ENCODE measurements around the gene FGFBP1. TPM values are rescaled to one million over a fixed set of nuclear protein-coding genes. Genes with fewer than 3 reads are reported as not detected.
A peak's percentile ranks its signal among the peaks of the same experiment; 100 is the strongest.

Gene FGFBP1
- total RNA-seq, 1 donor from 2014 or later = not detected

DNA sequence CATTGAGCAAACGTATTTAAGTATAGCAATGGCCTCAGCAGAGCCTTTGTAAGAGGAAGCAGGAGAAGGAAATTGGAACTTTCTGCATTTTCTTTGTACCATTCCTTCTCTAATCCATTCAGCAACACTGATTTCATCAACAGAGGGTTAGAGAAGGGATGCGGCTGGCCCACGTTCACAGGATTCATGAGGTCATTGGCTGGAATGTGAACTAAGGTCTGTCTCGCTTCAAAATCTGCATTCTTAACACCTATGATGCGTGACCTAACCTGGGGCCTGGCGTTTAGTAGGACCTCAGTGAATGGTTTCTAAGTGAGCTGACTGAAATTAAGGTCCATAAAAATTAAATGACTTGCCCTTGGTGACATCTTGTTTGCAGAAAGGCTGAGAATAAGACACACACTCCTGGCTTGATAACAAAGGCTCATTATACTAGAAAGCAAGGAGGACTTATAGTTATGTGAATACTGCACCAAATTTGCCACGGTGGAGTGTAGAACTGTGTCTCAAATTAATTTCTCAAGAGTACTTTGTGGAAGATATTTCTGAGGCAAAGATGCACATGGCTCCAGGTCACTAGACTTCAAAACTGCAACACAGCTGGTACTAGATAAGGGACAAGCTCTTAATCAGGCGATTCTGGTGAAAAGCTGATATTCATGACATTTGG, 25.4 kb downstream of the FGFBP1 start:
- no peak for DNase-seq (ENCODE audit: low spot score)

DNA sequence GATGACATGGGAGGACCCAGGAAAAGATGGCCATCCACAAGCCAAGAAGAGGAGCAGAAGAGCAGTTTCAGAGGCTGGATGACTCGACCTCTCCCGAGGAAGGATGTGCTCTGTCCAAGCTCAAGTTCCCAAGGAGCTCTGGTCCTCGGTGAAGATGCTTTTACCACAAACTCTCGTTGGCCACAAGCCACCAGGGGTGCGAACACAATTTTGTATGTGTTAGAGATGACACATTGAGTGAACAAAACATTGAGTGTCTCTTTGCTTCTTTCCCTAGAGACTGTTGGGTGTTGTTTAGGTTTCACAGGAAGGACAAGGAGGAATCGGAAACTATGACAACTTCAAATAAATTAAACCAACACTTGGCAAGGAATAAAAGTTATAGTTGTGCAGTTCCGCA, 26.3 kb downstream of the FGFBP1 start:
- DNase-seq (ENCODE audit: low spot score) = no peak

DNA sequence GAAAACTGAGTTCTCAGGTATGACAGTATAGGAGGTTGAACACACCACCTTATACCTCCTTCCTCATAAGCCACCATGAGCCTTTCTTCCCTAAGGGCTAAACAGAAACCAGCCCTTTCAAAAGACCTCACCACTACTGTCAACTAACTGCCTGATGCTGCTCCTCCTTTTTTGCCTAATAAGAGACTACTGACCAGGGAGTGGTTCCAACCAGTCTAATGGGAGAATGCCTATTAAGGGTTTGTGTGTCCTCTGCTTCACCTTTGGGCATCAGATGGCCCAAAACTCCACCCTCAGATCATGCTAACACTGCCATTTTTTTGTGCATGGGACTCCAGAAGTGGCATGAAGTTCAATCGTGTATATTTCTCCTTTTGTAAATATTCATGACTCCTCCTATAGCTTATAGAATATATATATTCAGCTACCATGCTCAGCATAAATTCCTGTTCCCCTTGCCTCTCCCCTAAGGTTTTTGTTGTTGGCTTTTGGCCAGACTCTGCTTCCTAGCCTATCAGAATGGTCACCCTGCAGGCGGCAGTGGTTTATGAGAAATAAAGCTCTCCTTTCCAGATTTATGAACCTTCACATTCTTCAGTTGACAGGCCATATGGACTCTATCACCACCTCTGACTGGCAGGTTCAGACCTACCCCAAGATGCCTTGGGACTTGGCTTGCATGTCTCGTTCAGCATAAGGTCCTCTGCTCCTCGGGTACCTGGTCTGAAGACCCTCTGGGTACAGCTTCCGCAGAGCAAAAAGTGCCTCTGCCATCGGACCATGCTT, 28.2 kb downstream of the FGFBP1 start:
- DNase-seq (ENCODE audit: low spot score) = no peak

- DNase-seq (ENCODE audit: low spot score) = no peak
These were observed 31.1 kb downstream of the FGFBP1 start for GRCh38 chr4:15907430-15907829.

- peak; percentile 68 for DNase-seq (ENCODE audit: low spot score)
These were observed 32.5 kb downstream of the FGFBP1 start for GRCh38 chr4:15906020-15906443.

GRCh38 chr4:15902746-15903145, 35.8 kb downstream of the FGFBP1 start:
- no peak for DNase-seq (ENCODE audit: low spot score)

DNA sequence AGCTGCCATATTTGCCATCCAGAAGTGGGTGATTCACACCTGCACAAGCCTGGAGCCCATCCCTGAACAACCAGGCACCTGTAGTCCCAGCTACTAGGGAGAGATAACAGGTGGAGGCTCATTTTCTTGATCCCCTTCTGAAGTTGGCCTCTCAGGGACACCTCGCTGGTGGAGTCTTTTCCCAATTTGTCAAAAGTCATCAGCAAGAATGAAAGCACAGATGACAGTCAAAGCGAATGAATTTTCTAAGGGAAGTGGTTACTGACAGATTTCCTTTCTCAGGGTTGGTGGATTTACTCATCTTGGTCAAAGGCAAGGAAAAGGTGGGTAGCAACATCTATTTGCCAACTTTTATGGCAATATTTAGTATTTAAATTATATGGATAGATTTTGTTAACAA, 36.5 kb downstream of the FGFBP1 start:
- no peak for DNase-seq (ENCODE audit: low spot score)

DNA sequence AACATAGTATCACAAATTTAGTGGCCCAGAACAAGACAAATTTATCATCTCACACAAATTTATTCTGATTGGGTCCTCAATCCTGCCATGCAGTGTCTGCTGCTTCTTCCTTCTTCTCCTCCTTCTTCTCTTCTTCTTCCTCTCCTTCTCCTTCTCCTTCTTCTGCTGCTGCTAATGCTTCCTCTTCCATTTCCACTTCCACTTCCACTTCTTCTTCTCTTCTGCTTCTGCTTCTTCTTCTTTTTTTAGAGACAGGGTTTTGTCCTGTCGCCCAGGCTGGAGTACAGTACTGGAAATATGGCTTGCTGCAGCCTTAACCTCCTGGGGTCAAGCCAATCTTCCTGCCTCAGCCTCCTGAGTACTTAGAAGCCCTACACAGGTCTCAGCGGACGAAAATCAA, 37.5 kb downstream of the FGFBP1 start:
- no peak for DNase-seq (ENCODE audit: low spot score)

DNA sequence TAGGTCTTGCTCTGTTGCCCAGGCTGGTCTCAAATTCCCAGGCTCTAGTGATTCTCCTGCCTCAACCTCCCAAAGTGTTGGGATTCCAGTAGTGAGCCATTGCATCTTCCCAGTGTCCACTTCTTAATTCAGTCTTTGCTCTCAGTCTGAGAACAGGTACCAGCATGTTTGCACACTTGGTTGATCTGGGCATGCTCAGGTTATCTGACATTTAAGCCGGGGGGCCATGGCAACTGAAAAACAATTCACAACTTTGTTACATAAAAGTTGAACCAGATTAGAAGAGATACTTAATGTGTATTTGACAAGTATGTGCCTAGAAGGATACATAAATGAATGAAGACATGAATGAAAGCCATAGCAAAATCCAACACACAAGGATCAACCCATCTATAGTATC, 39.0 kb downstream of the FGFBP1 start:
- no peak for DNase-seq (ENCODE audit: low spot score)

GRCh38 chr4:15898902-15899301, 39.6 kb downstream of the FGFBP1 start:
- no peak for DNase-seq (ENCODE audit: low spot score)

GRCh38 chr4:15897577-15897976, 41.0 kb downstream of the FGFBP1 start:
- DNase-seq (ENCODE audit: low spot score) = no peak

DNA sequence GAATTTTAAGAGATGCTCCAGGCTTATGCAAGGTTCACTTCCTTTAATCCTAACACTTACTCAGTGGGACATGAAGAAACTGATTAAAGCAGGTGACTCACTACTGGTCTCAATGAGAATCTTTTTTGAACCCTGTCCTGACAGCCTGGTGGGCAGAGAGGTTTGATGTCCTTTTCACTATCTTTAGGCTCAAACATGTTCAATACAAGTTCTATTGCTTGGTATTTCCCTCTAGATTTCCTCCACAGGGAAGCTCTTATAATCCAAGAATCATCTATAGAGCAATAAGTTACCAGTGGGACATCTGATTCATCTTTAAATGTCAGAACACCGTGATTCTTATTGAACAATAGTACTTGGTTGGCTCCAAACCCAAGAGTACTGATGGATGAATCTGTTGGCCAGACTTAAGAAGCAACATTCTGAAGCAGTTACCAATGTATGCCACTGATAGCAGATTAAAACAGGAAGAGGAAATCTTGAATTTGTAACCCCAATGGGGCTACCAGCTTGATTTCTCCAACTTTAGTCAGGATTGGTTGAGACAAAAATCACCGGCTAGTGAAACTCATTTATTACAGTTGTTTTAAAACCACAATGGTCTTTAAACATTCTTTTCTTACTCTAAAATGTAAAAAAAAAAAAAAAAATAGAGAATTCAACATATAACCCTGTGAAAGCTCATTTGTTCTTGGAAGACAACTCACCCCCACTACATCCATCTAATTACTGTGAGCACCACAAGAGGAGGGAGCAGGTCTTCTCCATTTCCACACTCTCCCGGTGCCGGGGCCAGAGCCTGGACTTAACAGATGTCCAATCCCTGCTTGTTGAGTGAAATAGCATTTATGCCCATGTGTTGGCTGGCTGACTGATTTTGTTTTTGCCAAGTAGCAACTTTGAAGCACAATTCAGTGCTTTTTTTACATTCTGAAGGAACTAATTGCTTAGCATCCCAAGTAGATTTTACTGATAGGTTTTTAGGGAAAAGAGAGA, 43.3 kb downstream of the FGFBP1 start:
- no peak for DNase-seq (ENCODE audit: low spot score)

DNA sequence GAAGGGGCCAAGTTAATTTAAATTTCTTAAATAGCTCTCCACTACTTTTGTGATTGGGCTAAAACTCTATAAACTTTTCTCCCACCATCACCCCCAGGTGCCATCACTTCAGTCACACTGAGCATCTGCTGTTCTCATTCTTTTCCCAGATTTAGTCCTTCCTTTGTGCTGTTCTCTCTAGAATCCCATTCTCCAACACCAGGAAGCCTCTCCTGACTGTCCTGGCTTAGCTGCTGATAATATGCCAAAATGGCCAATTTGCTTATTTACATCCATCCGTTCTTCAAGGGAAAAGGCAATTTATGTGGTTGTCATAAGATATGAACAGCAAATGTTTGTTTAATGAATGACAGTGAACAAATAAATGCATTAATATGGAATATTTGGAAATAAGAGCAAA, 44.1 kb downstream of the FGFBP1 start:
- DNase-seq (ENCODE audit: low spot score) = no peak

DNA sequence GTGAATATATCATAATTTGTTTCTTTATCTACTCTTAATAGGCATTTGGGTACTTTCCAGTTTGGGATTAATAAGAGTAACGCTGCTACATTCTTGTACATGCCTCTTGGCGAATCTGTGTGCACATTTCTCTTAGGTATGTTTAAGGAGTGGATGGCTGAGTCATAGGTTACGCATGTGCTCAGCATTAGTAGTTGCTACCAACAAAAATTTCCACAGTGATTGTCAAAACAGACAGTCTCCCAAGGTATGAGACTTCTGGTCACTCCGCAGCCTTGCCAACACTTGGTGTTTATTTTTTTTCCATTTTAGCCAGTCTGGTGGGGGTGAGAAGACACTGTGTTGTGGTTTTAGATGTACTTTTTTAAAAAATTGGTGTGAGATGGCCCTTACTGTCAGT, 44.6 kb downstream of the FGFBP1 start:
- DNase-seq (ENCODE audit: low spot score) = no peak

GRCh38 chr4:15891312-15891711, 47.2 kb downstream of the FGFBP1 start:
- DNase-seq (ENCODE audit: low spot score) = no peak

DNA sequence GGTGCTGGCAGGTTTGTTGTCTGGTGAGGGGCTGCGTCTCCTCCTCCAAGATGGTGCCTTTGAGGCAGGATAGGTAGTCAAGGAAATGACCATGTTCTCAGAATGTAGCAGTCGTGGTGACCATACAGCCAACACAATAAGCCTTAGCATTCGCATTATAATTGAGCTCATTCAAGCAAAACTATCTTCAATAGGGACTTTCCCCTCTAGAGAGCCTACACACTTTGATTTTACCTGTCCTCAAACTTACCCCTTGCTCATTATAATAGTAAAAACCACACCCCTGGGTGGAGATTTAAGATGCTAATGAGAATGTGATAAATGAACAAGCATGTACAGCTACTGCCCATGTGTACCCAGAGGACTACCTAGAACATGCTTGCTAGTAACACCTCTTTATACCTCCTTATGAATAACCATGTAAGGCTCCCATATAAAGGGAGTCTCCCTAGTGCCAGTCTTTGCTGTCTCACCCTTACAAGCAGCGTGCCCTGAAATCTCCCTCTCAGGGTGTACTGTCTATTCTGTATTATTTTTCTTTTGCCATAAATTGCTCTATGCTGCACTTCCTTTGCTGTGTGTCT, 48.2 kb downstream of the FGFBP1 start:
- DNase-seq (ENCODE audit: low spot score) = no peak

GRCh38 chr4:15888515-15888914, 50.0 kb downstream of the FGFBP1 start:
- no peak for DNase-seq (ENCODE audit: low spot score)

Other genes starting within 250 kb of the FGFBP1 start
- 12.7 TPM for gene BST1, start 235.7 kb downstream of the FGFBP1 start, total RNA-seq
- gene CD38, start 160.4 kb downstream of the FGFBP1 start, total RNA-seq = 1.1 TPM
- 0.58 TPM for gene FGFBP2, start 24.4 kb upstream of the FGFBP1 start, total RNA-seq
- 40.8 TPM for gene PROM1, start 145.3 kb upstream of the FGFBP1 start, total RNA-seq

Measured in mucosa of gallbladder (tissue), 1 donor.